Aorta (tissue), 5 donors: Measurements from ENCODE around the gene PCLAF. TPM values are rescaled to one million over a fixed set of nuclear protein-coding genes. Genes with fewer than 3 reads are reported as not detected.
A peak's percentile ranks its signal among the peaks of the same experiment; 100 is the strongest.

Experiments used
- ATAC-seq: fragments of 200-7000 bp; cut with Tn5 transposase; one replicate; pipeline ENCODE4 v1.9.1; 2022; ENCODE audit warnings: moderate library complexity; ENCODE audit not compliant: low FRiP score
- DNase-seq, 2 donors: peaks; one replicate each; pipeline ENCODE4 v3.0.0-alpha.2; 2020
- H3K27ac ChIP-seq, 2 donors: one replicate each; pipeline ENCODE4 v1.5.1; 2013; ENCODE audit warnings: low read length in 2 of 2, mild to moderate bottlenecking in 2 of 2, moderate library complexity in 2 of 2, control low read depth in 1 of 2, inconsistent platforms in 1 of 2, low read depth in 1 of 2
- H3K27me3 ChIP-seq, 2 donors: one replicate each; pipeline ENCODE4 v1.6.1; 2013; ENCODE audit warnings: control low read depth in 1 of 2, low read length in 1 of 2, mild to moderate bottlenecking in 1 of 2, moderate library complexity in 1 of 2; ENCODE audit not compliant: insufficient read depth in 2 of 2, control insufficient read depth in 1 of 2
- H3K36me3 ChIP-seq, 2 donors: one replicate each; pipeline ENCODE4 v1.6.1; 2013; ENCODE audit warnings: control low read depth in 1 of 2, low read length in 1 of 2, mild to moderate bottlenecking in 1 of 2; ENCODE audit not compliant: insufficient read depth in 2 of 2, control insufficient read depth in 1 of 2
- H3K4me1 ChIP-seq, 2 donors: one replicate each; pipeline ENCODE4 v1.6.1; 2013; ENCODE audit warnings: low read length in 2 of 2, control low read depth in 1 of 2, mild to moderate bottlenecking in 1 of 2, moderate library complexity in 1 of 2; ENCODE audit not compliant: insufficient read depth in 2 of 2, control insufficient read depth in 1 of 2
- H3K4me3 ChIP-seq, 2 donors: one replicate each; pipeline ENCODE4 v1.5.1; 2013; ENCODE audit warnings: low read length in 2 of 2, control low read depth in 1 of 2, mild to moderate bottlenecking in 1 of 2
- H3K9me3 ChIP-seq: one replicate; pipeline ENCODE4 v1.6.1; 2013; ENCODE audit warnings: mild to moderate bottlenecking, low read length; ENCODE audit not compliant: control insufficient read depth
- WGBS, 2 donors: extraction: QIAGEN DNeasy Blood & Tissue Kit; methylation state at CpG; one replicate each; pipeline ENCODE4 v1.1.7; 2013; 5-methylcytosine and 5-hydroxymethylcytosine counted together
- intact Hi-C, 2 donors: fragments of 100-400 bp; cut with DNase I; formaldehyde crosslinking; loops; one replicate each; pipeline versions ENCODE4 v1.14.2 to v1.15.0; 2022
- polyA plus RNA-seq, 2 donors: library from polyadenylated mRNA; stranded (reverse); fragments of 200-250 nt; gene quantifications; one replicate each; pipeline ENCODE4 v1.2.3, GENCODE V29; 2013
- total RNA-seq, 2 donors: library from RNA; stranded (reverse); fragmentation: NEBNext Ultra II Directional; extraction: Animal tissue kit (Norgen Biotek cat#: 25700); gene quantifications; one replicate each; pipeline ENCODE4 v1.2.1, GENCODE V29; 2021
- donor health status: healthy with polysubstance abuse.
- donor health status: Bipolar disorder and iron deficiency.
- donor health status: DM: no; HTN: no; CAD: no.
- donor health status: DM: no; HTN: no; CAD: no.
- donor health status: DM: yes; HTN: yes; CAD: no.

Gene PCLAF
- total and polyA plus RNA-seq, 4 donors = 0.91 to 6.0 TPM; not detected in 2

DNA sequence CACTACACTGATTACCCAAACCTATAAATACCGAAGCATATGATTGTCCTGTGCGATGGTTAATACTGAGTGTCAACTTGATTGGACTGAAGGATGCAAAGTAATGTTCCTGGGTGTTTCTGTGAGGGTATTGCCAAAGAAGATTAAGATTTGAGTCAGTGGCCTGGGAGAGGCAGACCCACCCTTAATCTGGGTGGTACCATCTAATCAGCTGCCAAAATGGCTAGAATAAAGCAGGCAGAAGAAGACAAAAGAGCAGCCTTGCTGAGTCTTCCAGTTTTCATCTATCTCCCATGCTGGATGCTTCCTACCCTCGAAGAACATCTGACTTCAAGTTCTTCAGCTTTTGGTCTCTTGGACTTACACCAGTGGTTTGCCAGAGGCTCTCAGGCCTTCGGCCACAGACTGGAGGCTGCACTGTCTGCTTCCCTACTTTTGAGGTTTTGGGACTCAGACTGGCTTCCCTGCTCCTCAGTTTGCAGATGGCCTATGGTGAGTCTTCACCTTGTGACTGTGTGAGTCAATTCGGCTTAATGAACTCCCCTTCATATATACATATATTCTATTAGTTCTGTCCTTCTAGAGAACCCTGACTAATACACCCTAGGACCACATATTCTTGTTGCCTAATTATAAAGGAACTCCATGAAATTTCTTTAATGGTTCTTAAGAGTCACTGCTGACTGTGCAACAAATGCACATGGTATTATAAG, 56.9 kb downstream of the PCLAF start:
- WGBS, 2 donors = 93% methylated on average over 5 of the region's 5 CpGs
- Histone ChIP-seq H3K9me3 (no peaks in the 10 kb centered on the region), H3K36me3 (no peaks in the 10 kb centered on the region), H3K4me3 (no peak overlapping the region), H3K27me3 (no peaks in the 10 kb centered on the region), H3K4me1 (no peaks in the 10 kb centered on the region), H3K27ac (no peak overlapping the region)
- intact Hi-C loops = no loop called here
- no peak for DNase-seq
- ATAC-seq = no peak

GRCh38 chr15:64315216-64315615, 66.0 kb downstream of the PCLAF start:
- WGBS, 2 donors = 4 to 9% methylated on average over 4 of the region's 4 CpGs
- no peaks in the 10 kb centered on the region for H3K36me3 ChIP-seq
- no peak for ATAC-seq
- no peak overlapping the region for H3K4me3 ChIP-seq
- no peaks in the 10 kb centered on the region for H3K27me3 ChIP-seq
- peaks cover 0 to 2% of the 10 kb centered on the region in 2 donors for H3K4me1 ChIP-seq
- H3K27ac ChIP-seq = peak overlapping the region in 1 of 2 donors; percentile 87
- DNase-seq = no peak
- H3K9me3 ChIP-seq = no peaks in the 10 kb centered on the region
- intact Hi-C loops = no loop called here

DNA sequence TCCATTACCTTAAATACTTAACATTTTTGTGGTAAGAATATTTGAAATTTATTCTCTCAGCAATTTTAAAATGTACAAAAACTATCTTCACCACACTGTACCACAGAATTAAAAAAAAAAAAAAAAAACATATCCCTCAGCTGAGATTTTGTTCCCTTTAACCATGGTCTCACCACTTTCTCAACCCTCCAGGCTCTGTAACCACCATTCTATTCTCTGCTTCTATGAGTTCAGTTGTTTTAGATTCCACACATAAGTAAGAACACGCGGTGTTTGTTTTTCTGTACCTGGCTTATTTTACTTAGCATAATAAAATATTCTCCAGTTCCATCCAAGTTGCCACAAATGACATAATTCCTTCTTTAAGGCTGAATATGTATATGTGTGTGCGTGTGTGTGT, 66.8 kb downstream of the PCLAF start:
- Histone ChIP-seq H3K27ac (no peak overlapping the region), H3K36me3 (no peaks in the 10 kb centered on the region), H3K27me3 (no peaks in the 10 kb centered on the region), H3K4me1 (peaks cover 0 to 2% of the 10 kb centered on the region in 2 donors), H3K4me3 (no peak overlapping the region), H3K9me3 (no peaks in the 10 kb centered on the region)
- intact Hi-C loops = no loop called here
- DNase-seq = no peak
- WGBS, 2 donors = 11 to 20% methylated on average over 3 of the region's 3 CpGs
- ATAC-seq = no peak

Other genes with a start within 250 kb of the PCLAF start
- gene SNX22, start 229.7 kb downstream of the PCLAF start, total RNA-seq = under 1 TPM; 0.36 to 0.39 TPM
- under 1 TPM; 0.38 to 0.90 TPM for gene SNX22, start 229.7 kb downstream of the PCLAF start, polyA plus RNA-seq
- 100 to 1,000 TPM; 362 to 395 TPM for gene PPIB, start 218.4 kb downstream of the PCLAF start, total RNA-seq
- 100 to 1,000 TPM; 293 to 699 TPM for gene PPIB, start 218.4 kb downstream of the PCLAF start, polyA plus RNA-seq
- 10 to 100 TPM; 15.1 to 25.3 TPM for gene CSNK1G1, start 25.3 kb downstream of the PCLAF start, total RNA-seq
- gene CSNK1G1, start 25.3 kb downstream of the PCLAF start, polyA plus RNA-seq = 1 to 10 TPM; 2.5 to 3.0 TPM
- gene TRIP4, start 6.4 kb upstream of the PCLAF start, total RNA-seq = 10 to 100 TPM; 26.0 to 27.6 TPM
- gene TRIP4, start 6.4 kb upstream of the PCLAF start, polyA plus RNA-seq = 10 to 100 TPM; 23.3 to 31.2 TPM
- 10 to 100 TPM; 40.5 to 46.7 TPM for gene ZNF609, start 79.1 kb upstream of the PCLAF start, total RNA-seq
- gene ZNF609, start 79.1 kb upstream of the PCLAF start, polyA plus RNA-seq = 1 to 10 TPM; 5.4 to 6.7 TPM